Gastrocnemius medialis (tissue), 4 donors: ENCODE results near the gene PLCB1.

ENCODE experiments used
- POLR2A ChIP-seq, 2 donors: fragments of 450-650 bp; IDR thresholded peaks; one replicate each; pipeline ENCODE4 v1.6.1; 2017; ENCODE audit warnings: antibody characterized with exemption in 2 of 2, mild to moderate bottlenecking in 2 of 2, moderate library complexity in 2 of 2
- TF ChIP-seq, protein P1 (sequence below), 5 experiments: fragments of 450-650 bp in 3 of 5; fragments of 200-600 bp in 2 of 5; sonication (generic) in 2 of 5; IDR thresholded peaks in 4 of 5; conservative IDR thresholded peaks in 1 of 5; 1 replicate in 4 of 5; 2 replicates in 1 of 5; pipeline ENCODE4 v1.5.1; 2016 to 2019; ENCODE audit warnings: antibody characterized with exemption in 5 of 5, mild to moderate bottlenecking in 3 of 5, moderate library complexity in 3 of 5

- TF ChIP-seq, protein P1, sequence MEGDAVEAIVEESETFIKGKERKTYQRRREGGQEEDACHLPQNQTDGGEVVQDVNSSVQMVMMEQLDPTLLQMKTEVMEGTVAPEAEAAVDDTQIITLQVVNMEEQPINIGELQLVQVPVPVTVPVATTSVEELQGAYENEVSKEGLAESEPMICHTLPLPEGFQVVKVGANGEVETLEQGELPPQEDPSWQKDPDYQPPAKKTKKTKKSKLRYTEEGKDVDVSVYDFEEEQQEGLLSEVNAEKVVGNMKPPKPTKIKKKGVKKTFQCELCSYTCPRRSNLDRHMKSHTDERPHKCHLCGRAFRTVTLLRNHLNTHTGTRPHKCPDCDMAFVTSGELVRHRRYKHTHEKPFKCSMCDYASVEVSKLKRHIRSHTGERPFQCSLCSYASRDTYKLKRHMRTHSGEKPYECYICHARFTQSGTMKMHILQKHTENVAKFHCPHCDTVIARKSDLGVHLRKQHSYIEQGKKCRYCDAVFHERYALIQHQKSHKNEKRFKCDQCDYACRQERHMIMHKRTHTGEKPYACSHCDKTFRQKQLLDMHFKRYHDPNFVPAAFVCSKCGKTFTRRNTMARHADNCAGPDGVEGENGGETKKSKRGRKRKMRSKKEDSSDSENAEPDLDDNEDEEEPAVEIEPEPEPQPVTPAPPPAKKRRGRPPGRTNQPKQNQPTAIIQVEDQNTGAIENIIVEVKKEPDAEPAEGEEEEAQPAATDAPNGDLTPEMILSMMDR (IDR thresholded peaks at IDR 0.05 in 4 of 5, conservative IDR thresholded peaks at IDR 0.05 in 1 of 5) = no peak
- TF ChIP-seq POLR2A (IDR thresholded peaks at IDR 0.05) = no peak
Observed at GRCh38 chr20:8190043-8190880, 58.2 kb downstream of the PLCB1 start.
